Upper lobe of left lung (tissue), 6 donors: ENCODE results near the gene NOTCH1. TPM values are rescaled to one million over a fixed set of nuclear protein-coding genes. Genes with fewer than 3 reads are reported as not detected.

Experiments used
- ATAC-seq, 2 donors: fragments of 200-7000 bp; cut with Tn5 transposase; one replicate each; pipeline ENCODE4 v1.9.1; 2022; ENCODE audit warnings: mild to moderate bottlenecking in 2 of 2, moderate library complexity in 2 of 2; ENCODE audit not compliant: low FRiP score in 2 of 2
- DNase-seq, 2 donors: peaks; one replicate each; pipeline ENCODE4 v3.0.0-alpha.2; 2019 to 2020
- H3K27ac ChIP-seq, 4 donors: fragments of 200-600 bp; sonication (generic); one replicate each; pipeline ENCODE4 v1.5.1; 2016 to 2019
- H3K27me3 ChIP-seq, 4 donors: fragments of 200-600 bp; sonication (generic); one replicate each; pipeline ENCODE4 v1.5.1; 2017 to 2019
- H3K36me3 ChIP-seq, 4 donors: fragments of 200-600 bp; sonication (generic); one replicate each; pipeline ENCODE4 v1.5.1; 2016 to 2019
- H3K4me1 ChIP-seq, 4 donors: fragments of 200-600 bp; sonication (generic); one replicate each; pipeline ENCODE4 v1.5.1; 2018 to 2019
- H3K4me3 ChIP-seq, 4 donors: fragments of 200-600 bp; sonication (generic); one replicate each; pipeline ENCODE4 v1.5.1; 2017 to 2019; ENCODE audit warnings: mild to moderate bottlenecking in 2 of 4, moderate library complexity in 1 of 4
- H3K9me3 ChIP-seq, 4 donors: fragments of 200-600 bp; sonication (generic); one replicate each; pipeline ENCODE4 v1.5.1; 2018 to 2019
- EP300 ChIP-seq, 4 donors: sonication (generic); formaldehyde crosslinking; IDR thresholded peaks; one replicate each; pipeline ENCODE4 v1.5.1; 2017; ENCODE audit warnings: antibody characterized with exemption in 4 of 4, control low read depth in 2 of 4
- POLR2A ChIP-seq, 4 donors: fragments of 450-650 bp; IDR thresholded peaks; one replicate each; pipeline ENCODE4 v1.5.1; 2016 to 2017; ENCODE audit warnings: antibody characterized with exemption in 4 of 4, mild to moderate bottlenecking in 2 of 4
- POLR2AphosphoS5 ChIP-seq, 2 donors: sonication (generic); formaldehyde crosslinking; IDR thresholded peaks; one replicate each; pipeline ENCODE4 v1.5.1; 2017; ENCODE audit warnings: antibody characterized with exemption in 2 of 2
- WGBS, 2 donors: methylation state at CpG; one replicate each; pipeline ENCODE4 v1.1.5; 2017 to 2018; 5-methylcytosine and 5-hydroxymethylcytosine counted together
- total RNA-seq, 6 donors: library from RNA; depleted of rRNA in 4 of 6; stranded (reverse); fragments of >200 nt in 4 of 6; gene quantifications; one replicate each; pipeline versions ENCODE4 v1.1.0 to v1.2.1, GENCODE V29; 2016 to 2021
- TF ChIP-seq, protein P1 (sequence below), 6 experiments: fragments of 450-650 bp in 4 of 6; fragments of 200-600 bp in 2 of 6; sonication (generic) in 2 of 6; IDR thresholded peaks; one replicate each; pipeline ENCODE4 v1.5.1; 2016 to 2019; ENCODE audit warnings: antibody characterized with exemption in 6 of 6
- donor health status: DM: no; HTN: no; CAD: no; lungs with moderate emphysema.
- donor health status: DM: no; HTN: yes; CAD: no; lungs with severe emphysema.

NOTCH1 gene
- total RNA-seq, 6 donors from 2014 or later = 49.6 to 175 (median 110) TPM

DNA sequence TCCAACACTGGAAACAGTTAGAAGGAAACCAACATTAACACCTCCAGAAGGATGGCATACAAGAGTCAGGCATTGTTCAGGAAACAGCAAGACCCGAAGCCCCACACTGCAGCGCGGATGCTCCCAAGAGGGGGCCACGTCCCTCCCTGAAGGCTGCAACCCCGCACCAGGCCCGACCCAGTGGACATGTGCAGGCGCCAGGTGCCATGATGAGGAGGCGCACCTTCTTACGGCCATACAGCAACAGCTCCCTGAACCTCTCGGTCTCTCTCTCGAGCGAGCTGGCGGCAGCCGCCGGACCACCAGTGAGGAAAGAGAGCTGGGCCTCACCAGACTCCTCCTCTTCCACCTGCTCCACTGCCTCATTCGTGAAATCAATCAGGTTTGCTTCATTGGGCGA is 83.2 kb downstream of the NOTCH1 start:
- no peaks in the 10 kb centered on the region for H3K9me3 ChIP-seq
- DNase-seq = peak in 1 of 2 donors; percentile 79
- H3K4me3 ChIP-seq = no peak overlapping the region
- no peak overlapping the region for H3K27ac ChIP-seq
- no peaks in the 10 kb centered on the region for H3K4me1 ChIP-seq
- 90 to 97% methylated on average over 16 of the region's 17 CpGs for WGBS, 2 donors
- TF ChIP-seq POLR2AphosphoS5 (IDR thresholded peaks at IDR 0.05) (no peak), POLR2A (IDR thresholded peaks at IDR 0.05) (no peak), EP300 (IDR thresholded peaks at IDR 0.05) (no peak)
- TF ChIP-seq, protein P1, sequence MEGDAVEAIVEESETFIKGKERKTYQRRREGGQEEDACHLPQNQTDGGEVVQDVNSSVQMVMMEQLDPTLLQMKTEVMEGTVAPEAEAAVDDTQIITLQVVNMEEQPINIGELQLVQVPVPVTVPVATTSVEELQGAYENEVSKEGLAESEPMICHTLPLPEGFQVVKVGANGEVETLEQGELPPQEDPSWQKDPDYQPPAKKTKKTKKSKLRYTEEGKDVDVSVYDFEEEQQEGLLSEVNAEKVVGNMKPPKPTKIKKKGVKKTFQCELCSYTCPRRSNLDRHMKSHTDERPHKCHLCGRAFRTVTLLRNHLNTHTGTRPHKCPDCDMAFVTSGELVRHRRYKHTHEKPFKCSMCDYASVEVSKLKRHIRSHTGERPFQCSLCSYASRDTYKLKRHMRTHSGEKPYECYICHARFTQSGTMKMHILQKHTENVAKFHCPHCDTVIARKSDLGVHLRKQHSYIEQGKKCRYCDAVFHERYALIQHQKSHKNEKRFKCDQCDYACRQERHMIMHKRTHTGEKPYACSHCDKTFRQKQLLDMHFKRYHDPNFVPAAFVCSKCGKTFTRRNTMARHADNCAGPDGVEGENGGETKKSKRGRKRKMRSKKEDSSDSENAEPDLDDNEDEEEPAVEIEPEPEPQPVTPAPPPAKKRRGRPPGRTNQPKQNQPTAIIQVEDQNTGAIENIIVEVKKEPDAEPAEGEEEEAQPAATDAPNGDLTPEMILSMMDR (IDR thresholded peaks at IDR 0.05) = no peak
- ATAC-seq = no peak
- H3K27me3 ChIP-seq = no peaks in the 10 kb centered on the region
- peaks cover 82 to 100% (median 98%) of the 10 kb centered on the region in 4 donors for H3K36me3 ChIP-seq

- Histone ChIP-seq H3K4me1 (no peaks in the 10 kb centered on the region), H3K4me3 (no peak overlapping the region), H3K27me3 (no peaks in the 10 kb centered on the region), H3K9me3 (no peaks in the 10 kb centered on the region), H3K36me3 (peaks cover 81 to 100% (median 98%) of the 10 kb centered on the region in 4 donors), H3K27ac (no peak overlapping the region)
- WGBS, 2 donors = 92 to 95% methylated on average over 23 of the region's 23 CpGs
- DNase-seq = no peak
- no peak for ATAC-seq
- no peak for TF ChIP-seq POLR2A (IDR thresholded peaks at IDR 0.05)
- TF ChIP-seq, protein P1 (IDR thresholded peaks at IDR 0.05) = no peak
- no peak for TF ChIP-seq EP300 (IDR thresholded peaks at IDR 0.05)
- TF ChIP-seq POLR2AphosphoS5 (IDR thresholded peaks at IDR 0.05) = no peak
These were observed 85.0 kb downstream of the NOTCH1 start for GRCh38 chr9:136460772-136461325.

DNA sequence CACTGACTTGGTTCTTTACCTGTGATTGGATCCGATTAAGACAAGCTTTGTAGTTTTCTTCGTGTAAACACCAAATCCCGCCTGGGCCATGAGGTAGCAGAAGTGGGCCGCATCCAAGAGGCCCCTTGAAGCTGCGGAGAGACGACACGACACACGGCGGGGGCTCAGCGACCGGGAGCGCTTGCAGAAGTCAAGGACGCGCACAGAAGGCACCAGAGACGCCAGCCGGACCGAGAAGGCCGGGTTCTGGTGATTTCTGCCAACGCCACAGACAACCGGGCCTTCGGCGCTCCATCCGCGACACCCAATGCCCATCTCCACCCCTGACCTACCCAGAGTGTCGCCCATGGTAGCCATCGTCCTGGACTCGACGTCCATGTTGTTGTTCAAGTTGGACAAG is 86.4 kb downstream of the NOTCH1 start:
- no peak for ATAC-seq
- no peaks in the 10 kb centered on the region for H3K9me3 ChIP-seq
- no peak overlapping the region for H3K27ac ChIP-seq
- H3K27me3 ChIP-seq = no peaks in the 10 kb centered on the region
- no peak overlapping the region for H3K4me3 ChIP-seq
- H3K4me1 ChIP-seq = no peaks in the 10 kb centered on the region
- TF ChIP-seq, protein P1 (IDR thresholded peaks at IDR 0.05) = no peak
- no peak for TF ChIP-seq POLR2AphosphoS5 (IDR thresholded peaks at IDR 0.05)
- H3K36me3 ChIP-seq = peaks cover 80 to 100% (median 99%) of the 10 kb centered on the region in 4 donors
- DNase-seq = peak in 1 of 2 donors; percentile 74
- WGBS, 2 donors = 94 to 96% methylated on average over 26 to 28 of the region's 28 CpGs

GRCh38 chr9:136457326-136457725 is 88.5 kb downstream of the NOTCH1 start:
- H3K27ac ChIP-seq = no peak overlapping the region
- H3K36me3 ChIP-seq = peaks cover 68 to 100% (median 93%) of the 10 kb centered on the region in 4 donors
- no peaks in the 10 kb centered on the region for H3K4me1 ChIP-seq
- ATAC-seq (no peak), DNase-seq (no peak)
- H3K4me3 ChIP-seq = no peak overlapping the region
- 94 to 96% methylated on average over 16 to 24 of the region's 24 CpGs for WGBS, 2 donors
- H3K9me3 ChIP-seq = no peaks in the 10 kb centered on the region
- no peaks in the 10 kb centered on the region for H3K27me3 ChIP-seq
- TF ChIP-seq POLR2A (IDR thresholded peaks at IDR 0.05) (no peak), EP300 (IDR thresholded peaks at IDR 0.05) (no peak), POLR2AphosphoS5 (IDR thresholded peaks at IDR 0.05) (no peak)
- TF ChIP-seq, protein P1 (IDR thresholded peaks at IDR 0.05) = no peak

GRCh38 chr9:136456258-136456657 is 89.6 kb downstream of the NOTCH1 start:
- H3K27ac ChIP-seq = no peak overlapping the region
- no peak for TF ChIP-seq EP300 (IDR thresholded peaks at IDR 0.05)
- no peak for TF ChIP-seq POLR2A (IDR thresholded peaks at IDR 0.05)
- TF ChIP-seq POLR2AphosphoS5 (IDR thresholded peaks at IDR 0.05) = no peak
- TF ChIP-seq, protein P1 (IDR thresholded peaks at IDR 0.05) = no peak
- no peaks in the 10 kb centered on the region for H3K9me3 ChIP-seq
- peaks cover 63 to 100% (median 88%) of the 10 kb centered on the region in 4 donors for H3K36me3 ChIP-seq
- H3K4me3 ChIP-seq = no peak overlapping the region
- H3K27me3 ChIP-seq = no peaks in the 10 kb centered on the region
- no peaks in the 10 kb centered on the region for H3K4me1 ChIP-seq
- 83 to 96% methylated on average over 4 to 9 of the region's 9 CpGs for WGBS, 2 donors
- ATAC-seq (no peak), DNase-seq (no peak)
